Tibial nerve (tissue), 4 donors: ENCODE measurements around the gene GTF2H2.
"Not testable (repeated sequence)": the region's sequence is repeated elsewhere in the genome, so short reads cannot be mapped to it uniquely, and the experiment has no call there.

Source experiments
- CTCF ChIP-seq, 5 experiments: fragments of 200-600 bp in 3 of 5; fragments of 450-650 bp in 2 of 5; sonication (generic) in 3 of 5; IDR thresholded peaks; one replicate each; pipeline ENCODE4 v1.5.1; 2016 to 2019; ENCODE audit warnings: antibody characterized with exemption in 5 of 5, mild to moderate bottlenecking in 3 of 5, moderate library complexity in 2 of 5
- EP300 ChIP-seq, 2 donors: sonication (generic); formaldehyde crosslinking; IDR thresholded peaks; one replicate each; pipeline ENCODE4 v1.6.1; 2017; ENCODE audit warnings: antibody characterized with exemption in 2 of 2, mild to moderate bottlenecking in 1 of 2
- POLR2A ChIP-seq, 2 donors: fragments of 450-650 bp; IDR thresholded peaks; one replicate each; pipeline ENCODE4 v1.6.1; 2017; ENCODE audit warnings: antibody characterized with exemption in 2 of 2, mild to moderate bottlenecking in 2 of 2, moderate library complexity in 2 of 2

- TF ChIP-seq CTCF, POLR2A, EP300 (IDR thresholded peaks at IDR 0.05): not testable (repeated sequence)
These were observed 49.0 kb downstream of the GTF2H2 start for GRCh38 chr5:71018376-71019005.
